NCI-H146 treated with DMSO at 0.1 percent for 48 hours (cell line): ENCODE results near the gene RWDD1.

Experiments
- DNase-seq: peaks from one replicate; lab custom pipeline; 2025; ENCODE audit not compliant: unreplicated experiment; lab: John Stamatoyannopoulos, UW

RWDD1 gene

GRCh38 chr6:116570856-116571682 is at the start of gene RWDD1:
TSS of gene RWDD1 (plus strand) at chr6:116571504. CDS start at chr6:116571583, 79 bp downstream.
- peak; percentile 95 for DNase-seq

GRCh38 chr6:116522896-116523295 is 48.4 kb upstream of the RWDD1 start:
- no peak for DNase-seq

GRCh38 chr6:116524236-116524635 is 47.1 kb upstream of the RWDD1 start:
- DNase-seq: no peak

GRCh38 chr6:116528133-116528532 is 43.2 kb upstream of the RWDD1 start:
- DNase-seq: no peak

GRCh38 chr6:116528780-116529179 is 42.5 kb upstream of the RWDD1 start:
- DNase-seq: no peak

GRCh38 chr6:116529466-116530290 is 41.6 kb upstream of the RWDD1 start:
- DNase-seq: no peak

GRCh38 chr6:116530436-116530835 is 40.9 kb upstream of the RWDD1 start:
- DNase-seq: peak; percentile 70

- peak; percentile 22 for DNase-seq
Observed at GRCh38 chr6:116531675-116532570, 39.4 kb upstream of the RWDD1 start.

GRCh38 chr6:116533233-116533957 is 37.9 kb upstream of the RWDD1 start:
- DNase-seq: no peak

GRCh38 chr6:116535109-116535508 is 36.2 kb upstream of the RWDD1 start:
- no peak for DNase-seq

- DNase-seq: peak; percentile 26
Observed at GRCh38 chr6:116536216-116536621, 35.1 kb upstream of the RWDD1 start.

- DNase-seq: no peak
Observed at GRCh38 chr6:116542426-116542825, 28.9 kb upstream of the RWDD1 start.

GRCh38 chr6:116543149-116543548 is 28.2 kb upstream of the RWDD1 start:
- no peak for DNase-seq

GRCh38 chr6:116545651-116546050 is 25.7 kb upstream of the RWDD1 start, which contains the start of gene TRAPPC3L:
TSS of gene TRAPPC3L (minus strand) at chr6:116545684. CDS start at chr6:116545514, 170 bp downstream.
- DNase-seq: no peak

- DNase-seq: no peak
Observed at GRCh38 chr6:116547358-116547757, 23.9 kb upstream of the RWDD1 start.

- peak; percentile 63 for DNase-seq
Observed at GRCh38 chr6:116550796-116551195, 20.5 kb upstream of the RWDD1 start.

GRCh38 chr6:116553451-116553850 is 17.9 kb upstream of the RWDD1 start, which contains the start of gene CALHM4:
TSS of gene CALHM4 (plus strand) at chr6:116553751. CDS start at chr6:116553794, 43 bp downstream.
- no peak for DNase-seq

GRCh38 chr6:116556065-116556464 is 15.2 kb upstream of the RWDD1 start:
- DNase-seq: no peak

GRCh38 chr6:116556814-116557415 is 14.4 kb upstream of the RWDD1 start:
- DNase-seq: no peak

GRCh38 chr6:116557893-116558292 is 13.4 kb upstream of the RWDD1 start:
- no peak for DNase-seq
